Stimulated activated CD8-positive, alpha-beta memory T cell treated with anti-CD3 and anti-CD28 coated beads, Interleukin-4, amount 100 ng/mL, for 48 hours (primary cell): ENCODE results near the gene LMAN1.

Experiments
- DNase-seq: peaks from one replicate; pipeline ENCODE4 v3.0.0-alpha.2; 2020

Gene LMAN1

DNA sequence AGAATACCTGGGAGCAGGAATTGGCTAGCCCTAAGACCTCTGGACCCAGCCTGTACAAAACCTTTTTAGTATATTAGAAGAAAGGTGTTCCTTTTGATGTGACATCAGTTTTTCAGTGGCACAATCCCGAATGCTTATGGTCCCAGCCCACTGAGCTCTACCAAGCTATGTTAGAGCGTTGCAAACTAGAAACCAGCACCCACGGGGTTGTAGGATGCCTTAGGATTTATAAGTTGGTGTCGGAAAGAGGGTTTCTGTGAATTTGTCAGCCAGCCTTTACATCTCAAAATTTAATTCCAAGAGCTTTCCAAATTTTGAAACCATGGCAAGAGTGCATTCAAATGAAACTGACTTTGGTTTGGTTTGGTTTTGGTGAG, 499 bp upstream of the LMAN1 start:
- no peak for DNase-seq

DNA sequence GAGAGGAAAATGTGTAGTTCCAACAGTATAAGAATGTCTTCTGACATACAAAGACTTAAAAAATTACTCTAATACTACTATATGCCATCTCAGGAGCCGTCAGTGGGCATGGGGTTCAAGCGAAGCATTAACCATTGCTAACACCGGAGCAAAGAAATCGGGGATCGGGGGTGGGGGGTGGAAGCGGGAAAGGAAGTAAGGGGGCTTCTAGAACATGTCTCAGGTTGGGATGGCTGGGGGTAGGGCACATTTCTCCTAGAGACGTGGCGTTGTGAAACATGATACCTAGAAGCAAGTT, 702 bp downstream of the LMAN1 start:
- no peak for DNase-seq

DNA sequence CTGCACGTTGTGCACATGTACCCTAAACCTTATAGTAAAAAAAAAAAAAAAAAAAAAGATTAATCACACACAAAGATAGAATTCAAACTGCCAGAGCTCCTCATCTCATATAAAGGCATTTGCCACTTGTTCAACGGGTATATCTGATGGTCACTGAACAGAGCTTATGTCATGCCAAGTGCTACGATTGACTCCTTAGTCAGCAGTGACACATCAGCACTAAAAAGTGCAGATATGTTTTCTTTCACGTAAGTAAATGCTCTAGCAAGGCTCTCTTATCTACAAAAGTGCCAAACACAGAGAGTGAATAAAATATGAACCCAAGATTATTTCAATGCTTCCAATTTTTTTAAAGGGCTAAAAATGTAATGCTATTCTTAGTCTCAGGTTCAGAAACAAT, 1.1 kb downstream of the LMAN1 start:
- no peak for DNase-seq

DNA sequence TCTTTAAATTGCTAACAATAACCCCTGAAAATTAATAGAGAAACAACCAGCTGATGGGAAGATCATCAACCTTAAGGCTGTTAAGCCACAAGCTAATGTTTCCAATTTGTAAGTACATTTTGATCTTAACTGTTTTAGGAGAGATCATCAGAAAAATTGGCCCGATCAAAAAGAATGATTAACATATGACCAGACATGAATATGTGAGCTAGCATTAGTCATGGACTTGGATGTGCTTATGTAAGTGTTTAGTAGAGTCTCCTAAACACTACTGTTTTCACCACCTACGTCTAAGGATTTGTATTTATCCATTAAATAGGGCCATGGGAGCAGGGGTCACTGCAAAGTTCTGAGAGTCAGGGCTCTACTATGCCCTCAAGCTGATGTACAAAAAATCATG, 4.3 kb downstream of the LMAN1 start:
- no peak for DNase-seq

DNA sequence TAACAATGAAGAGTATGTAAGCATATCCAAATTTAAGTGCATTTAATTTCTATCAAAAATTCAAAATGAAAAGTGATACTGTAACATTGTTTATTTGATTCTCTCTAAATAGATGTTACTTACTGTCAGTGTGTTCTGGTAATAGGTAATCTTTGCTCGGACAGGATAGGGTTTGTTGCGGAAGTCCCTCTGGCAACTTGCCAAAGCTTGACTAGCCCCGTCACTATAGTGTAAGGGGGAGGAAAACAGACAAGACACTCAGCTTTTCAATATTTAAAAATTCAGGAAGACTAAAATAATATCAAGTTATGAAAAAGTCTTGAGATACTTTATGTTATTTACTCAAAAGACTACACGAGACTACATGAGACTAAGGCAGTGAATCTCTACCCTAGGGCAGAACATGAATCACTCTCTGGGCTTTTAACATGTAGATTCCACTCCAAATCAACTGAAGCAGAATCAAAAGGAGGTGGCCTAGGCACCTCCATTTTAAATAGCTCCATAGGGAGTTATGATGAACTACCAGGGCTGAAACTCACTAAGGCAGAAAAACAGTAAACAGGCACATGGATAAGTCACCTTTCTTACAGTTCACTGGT, 5.9 kb downstream of the LMAN1 start:
- DNase-seq: no peak

DNA sequence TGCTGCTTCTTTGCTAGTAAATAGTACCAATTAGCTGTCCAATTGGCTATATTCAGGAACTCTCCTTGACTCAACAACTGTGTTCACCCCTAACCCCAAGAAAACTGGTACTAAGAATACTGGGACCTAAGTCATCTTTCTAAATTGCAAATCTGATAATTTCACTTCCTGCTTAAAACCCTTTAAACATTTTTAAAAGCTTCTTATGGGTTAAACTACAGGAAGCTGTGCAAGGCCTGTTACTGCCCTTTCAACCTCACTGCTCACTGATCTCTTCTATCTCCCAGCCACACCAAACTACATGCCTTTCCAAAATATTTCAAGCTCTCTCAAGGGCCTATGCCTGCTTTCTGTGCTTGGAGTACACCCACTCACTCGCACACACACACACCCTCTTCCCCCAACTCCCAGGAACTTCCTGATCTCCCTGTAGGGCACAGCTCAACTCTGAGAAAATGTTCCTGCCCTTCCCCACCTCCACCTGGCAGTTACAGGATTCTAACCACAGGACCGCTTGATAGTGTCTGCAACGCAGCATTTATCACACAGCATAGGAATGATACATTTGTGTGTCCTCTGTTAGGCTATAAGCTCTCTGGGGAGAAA, 6.7 kb downstream of the LMAN1 start:
- no peak for DNase-seq

DNA sequence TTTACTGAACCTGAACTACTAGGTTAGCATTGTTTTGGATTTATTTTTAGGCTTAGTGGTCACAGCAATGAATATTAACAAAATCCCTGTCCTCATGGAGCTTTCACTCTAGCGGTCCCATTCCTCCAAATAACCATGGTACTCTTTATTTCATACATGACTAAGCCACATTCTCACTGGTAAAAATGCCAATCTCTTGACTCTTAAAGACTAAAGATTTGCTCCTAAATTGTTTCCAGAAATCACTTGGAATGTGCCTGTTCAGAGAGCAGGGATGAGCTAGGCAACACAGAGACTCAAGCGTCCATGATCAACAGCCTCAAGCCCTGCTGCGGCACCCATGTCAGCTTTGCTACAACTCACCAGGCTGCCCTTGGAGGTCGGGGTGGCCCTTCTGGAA, 13.5 kb downstream of the LMAN1 start:
- DNase-seq: no peak

DNA sequence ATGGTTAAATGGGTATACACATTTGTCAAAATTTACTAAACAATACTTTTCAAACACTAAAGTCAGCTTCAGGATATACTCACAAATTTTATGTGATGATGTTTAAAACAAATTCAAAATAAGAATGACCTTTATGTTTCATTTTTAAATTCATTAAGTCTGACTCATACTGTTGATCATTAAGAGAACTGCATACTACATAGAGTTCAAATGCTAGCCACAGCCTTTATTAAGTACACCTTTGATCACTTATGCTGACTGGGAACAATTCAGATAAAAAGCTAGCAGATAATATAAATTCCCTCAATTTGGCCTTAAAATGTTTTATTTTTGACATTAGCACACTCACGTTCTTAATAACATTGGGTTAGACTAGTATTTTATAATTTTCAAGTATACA, 14.1 kb downstream of the LMAN1 start:
- no peak for DNase-seq

DNA sequence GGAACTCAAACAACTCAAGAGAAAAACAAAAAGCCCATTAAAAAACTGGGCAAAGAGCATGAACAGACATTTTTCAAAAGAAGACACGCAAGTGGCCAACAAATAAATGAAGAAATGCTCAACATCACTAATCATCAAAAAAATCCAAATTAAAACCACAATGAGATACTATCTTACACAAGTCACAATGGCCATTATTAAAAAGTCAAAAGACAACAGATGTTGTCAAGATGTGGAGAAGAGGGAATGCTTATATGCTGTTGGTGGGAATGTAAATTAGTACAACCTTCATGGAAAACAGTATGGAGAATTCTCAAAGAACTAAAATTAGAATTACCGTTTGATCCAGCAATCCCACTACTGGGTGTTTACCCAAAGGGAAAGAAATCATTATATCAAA, 15.1 kb downstream of the LMAN1 start:
- DNase-seq: no peak

DNA sequence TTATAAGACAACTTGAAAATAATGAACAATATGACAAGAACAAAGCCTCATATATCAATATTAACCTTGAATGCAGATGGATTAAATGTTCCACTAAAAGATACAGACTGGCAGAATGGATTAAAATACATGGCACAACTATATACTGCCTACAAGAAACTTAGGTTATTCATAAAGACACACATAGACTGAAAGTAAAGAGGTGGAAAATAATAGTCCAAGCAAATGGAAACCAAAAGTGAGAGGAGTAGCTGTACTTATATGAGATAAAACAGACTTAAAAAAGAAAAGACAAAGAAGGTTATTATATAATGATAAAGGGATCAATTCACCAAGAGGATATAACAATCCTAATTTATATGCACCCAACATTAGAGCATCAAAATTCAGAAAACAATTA, 18.2 kb downstream of the LMAN1 start:
- DNase-seq: no peak

DNA sequence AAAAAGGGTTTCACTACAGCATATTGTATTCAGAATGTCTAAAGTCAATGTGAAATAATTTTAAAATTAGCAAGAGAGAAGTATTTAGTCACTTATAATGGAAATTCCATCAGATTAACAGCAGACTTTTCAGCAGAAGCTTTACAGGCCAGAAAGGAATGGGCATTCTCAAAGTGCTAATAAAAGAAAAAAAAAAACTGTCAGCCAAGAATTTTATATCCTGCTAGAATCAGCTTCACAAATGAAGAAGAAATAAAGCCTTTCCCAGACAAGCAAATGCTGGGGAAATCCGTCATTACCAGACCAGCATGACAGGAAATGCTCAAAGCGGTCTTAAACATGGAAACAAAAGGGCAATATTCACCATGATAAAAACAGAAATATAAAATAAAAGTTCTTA, 18.8 kb downstream of the LMAN1 start:
- no peak for DNase-seq

DNA sequence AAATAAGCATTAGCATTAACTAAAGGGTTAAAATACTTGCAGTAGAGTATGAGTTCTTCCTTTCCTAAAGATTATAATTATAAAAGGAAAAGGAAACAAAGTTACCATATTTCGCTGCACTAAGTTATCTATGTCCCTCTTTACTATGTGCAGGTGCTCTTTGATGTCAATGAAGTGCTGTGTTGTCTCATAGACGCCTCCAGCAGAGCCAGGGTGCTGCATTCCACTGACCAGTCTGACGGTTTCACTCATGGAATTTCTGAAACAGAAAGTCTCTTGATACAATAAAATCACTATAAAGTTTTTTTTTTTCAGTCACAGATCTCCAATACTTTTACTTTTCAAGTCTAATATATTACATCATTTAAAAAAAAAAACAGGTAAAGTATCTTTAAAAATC, 26.1 kb downstream of the LMAN1 start:
- DNase-seq: no peak

DNA sequence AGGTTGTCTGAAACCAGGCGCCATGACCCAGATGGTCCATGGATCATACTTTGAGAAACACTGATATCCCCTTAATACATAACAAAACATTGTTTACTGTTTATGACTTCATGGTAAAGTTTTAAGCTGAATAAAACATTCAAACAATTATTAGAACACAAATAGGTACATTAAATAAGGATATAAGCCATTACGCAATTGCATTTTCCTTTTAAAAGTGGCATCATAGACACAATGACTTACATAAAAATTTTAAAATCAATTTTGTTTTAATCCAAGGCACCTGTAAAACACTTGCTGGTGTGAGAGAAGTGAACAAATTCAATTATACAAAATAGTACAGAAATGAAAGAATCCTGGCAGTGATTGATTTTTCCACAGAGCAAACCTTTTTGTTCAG, 30.4 kb downstream of the LMAN1 start:
- DNase-seq: no peak

DNA sequence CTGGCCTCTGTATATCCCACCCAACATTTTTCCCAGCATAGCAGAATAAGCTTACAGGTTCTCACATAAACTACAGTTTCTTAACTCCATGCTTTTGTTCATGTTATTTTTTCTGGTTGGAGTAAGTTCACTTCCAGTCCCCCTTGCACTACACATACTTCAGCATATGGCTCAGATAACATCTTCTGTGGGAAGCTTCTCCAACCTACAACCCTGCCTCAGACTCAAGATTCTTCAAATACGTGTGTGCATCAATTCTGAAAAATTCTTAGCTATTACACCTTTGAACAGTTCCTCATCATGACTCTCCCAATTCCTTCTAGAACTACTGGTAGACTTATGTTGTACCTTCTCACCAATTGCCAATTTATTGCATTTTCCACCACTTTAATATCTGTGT, 33.1 kb downstream of the LMAN1 start:
- no peak for DNase-seq

DNA sequence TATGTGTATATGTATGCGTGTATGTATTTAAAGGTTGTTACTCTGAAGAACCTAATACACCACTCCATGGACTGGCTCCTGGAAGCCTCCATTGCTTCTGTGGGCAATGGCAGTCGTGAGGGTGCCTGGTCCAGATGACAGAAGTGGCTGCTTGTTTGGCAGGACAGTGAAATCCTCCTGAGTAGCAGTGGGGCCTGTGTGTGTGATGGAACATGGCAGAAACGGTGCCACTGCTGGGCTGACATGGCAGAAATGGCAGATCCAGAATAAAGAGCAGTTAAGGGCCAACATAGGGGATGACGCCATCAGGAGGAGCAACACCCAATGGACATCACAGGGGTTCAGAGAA, 34.5 kb downstream of the LMAN1 start:
- DNase-seq: no peak

DNA sequence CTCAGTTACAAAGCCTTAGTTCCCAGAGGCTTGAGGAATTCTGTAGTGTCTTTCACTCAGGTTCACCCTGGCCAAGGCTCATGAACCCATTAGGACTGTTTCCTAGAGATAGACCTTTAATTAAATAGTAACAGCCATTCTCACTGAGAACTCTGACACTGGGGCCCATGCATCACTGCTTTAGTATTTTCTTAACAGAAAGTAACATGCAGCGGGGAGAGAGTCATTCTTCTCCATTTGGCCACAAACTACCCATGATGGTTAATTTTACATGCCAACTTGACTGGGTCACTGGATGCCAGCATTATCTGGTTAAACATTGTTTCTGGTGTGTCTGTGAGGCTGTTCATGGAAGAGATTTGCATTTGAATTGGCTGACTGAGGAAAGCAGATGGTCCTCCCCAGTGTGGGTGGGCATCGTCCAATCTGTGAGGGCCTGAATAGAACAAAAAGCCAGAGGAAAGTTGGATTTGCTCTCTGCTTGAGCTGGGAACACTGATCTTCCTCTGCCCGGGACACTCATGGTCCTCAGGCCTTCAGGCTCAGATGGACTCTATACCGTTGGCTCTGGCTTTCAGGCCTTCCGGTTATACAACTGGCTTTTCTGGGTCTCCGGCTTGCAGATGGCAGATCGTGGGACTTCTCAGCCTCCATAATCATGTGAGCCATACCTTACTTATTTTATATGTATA, 35.0 kb downstream of the LMAN1 start:
- no peak for DNase-seq

DNA sequence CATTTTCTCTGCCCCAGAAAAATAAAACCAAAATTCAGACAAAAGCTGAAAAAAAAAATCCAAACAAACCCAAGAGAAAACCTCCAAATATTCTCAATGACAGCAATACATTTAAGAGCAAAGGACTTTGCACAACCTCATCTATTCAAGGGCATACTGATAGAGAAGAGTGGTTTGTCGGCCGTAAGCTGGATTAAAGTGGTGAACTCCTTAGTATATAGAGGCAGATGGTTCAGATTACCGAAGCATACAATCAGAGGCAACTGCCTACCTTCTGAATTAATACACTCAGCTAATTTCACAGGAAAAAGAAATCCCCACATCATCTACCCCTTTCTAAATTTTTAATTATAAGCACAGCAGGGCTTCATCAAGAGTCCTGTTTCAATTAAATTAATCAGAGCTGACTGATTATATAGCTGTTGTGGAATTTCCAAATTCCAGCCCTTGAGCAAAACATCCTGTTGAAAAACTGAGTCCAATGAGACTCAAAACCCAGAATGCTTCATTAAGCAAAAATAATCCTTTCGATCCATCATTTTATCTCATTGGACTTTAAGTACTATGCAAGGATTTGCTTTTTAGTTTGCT, 40.5 kb downstream of the LMAN1 start, which contains the start of gene CPLX4:
TSS of gene CPLX4 (minus strand) at position 190 of the 591 bp plus-strand sequence. CDS start at position 3, 187 bp downstream.
- no peak for DNase-seq

DNA sequence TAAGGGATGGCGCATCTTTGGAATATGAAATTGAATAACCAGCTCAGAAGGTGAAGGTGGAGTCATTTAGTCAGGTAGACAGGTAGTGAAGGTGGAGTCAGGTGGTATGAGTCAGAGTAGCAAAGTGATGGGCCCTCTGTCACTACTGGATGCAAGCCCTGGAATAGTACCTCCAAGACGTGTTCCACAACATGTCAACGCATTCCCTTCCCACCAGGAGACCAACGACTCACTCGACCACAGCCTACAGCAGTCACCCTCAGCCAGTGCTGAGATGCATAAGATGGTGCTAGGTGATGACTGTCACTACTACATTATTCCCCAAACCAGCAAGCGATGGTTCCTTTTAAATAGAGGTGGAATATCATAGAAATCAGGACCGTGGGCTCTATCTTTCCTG, 47.4 kb downstream of the LMAN1 start:
- DNase-seq: no peak

DNA sequence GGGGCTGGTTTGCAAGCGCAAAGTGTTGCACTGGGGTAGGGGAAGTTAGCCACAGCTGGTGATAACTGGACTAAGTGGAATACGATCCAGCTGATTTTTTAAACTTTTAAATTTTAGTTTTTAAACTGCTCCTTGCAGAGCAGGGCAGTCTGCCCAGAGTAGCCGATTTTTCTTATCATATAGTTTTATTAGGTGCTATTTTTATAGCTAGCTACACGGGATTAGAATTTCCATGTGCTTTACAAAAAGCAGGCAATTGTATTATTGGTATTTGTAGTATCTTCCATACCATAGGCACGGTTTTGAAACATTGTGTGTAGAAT, 50.2 kb downstream of the LMAN1 start:
- DNase-seq: no peak

DNA sequence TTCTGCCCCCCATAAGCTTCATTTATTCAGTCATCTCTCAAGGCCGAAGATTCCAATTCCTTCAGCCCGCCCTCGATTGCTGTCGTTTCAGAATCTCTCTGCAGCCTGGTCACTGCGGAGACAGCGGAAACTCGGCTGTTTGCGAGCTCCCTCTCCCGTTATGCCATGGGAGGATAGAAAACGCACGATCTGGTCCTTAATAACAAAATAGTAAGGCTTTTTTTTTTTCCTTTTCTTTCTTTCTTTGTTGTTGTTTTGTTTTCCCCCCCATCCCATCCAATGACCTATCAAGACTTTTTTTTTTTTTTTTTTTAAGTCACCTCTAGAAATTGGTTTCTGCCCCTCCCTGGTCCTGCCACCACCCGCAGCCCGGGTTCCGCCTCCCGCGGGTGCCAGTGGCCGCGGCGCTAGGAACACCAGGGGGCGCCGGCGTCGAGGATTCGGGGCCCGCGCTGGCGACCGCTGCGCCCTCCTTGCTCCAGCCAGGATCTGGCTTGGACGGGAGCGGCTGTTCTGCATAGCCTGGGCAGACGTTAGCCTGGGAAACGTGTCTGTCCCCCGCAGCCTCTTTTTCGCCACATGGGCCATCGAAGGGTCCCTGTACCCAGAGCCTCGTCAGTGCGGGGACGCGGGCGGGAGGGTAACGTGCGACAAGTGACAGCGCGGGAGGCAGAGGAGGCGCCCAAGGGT, 50.7 kb downstream of the LMAN1 start:
- peak; percentile 83 for DNase-seq

DNA sequence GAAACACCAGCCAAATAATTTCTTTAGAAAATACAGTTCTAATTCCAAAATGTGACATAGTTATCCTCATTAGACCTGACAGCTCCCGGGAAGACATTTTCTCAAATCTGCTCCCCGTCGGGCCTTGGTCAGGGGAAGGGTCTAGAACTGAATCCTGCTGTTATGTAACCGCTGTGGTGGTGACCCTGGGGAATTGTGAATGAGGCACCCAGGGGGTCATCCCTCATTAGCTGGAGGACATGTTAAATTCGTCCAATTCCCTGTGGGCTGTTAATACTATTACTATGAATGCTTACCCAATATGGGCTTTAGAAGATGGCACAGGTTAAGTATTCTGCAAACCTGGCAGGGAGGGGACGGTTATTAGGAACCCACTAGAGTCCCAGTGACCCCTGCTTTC, 52.4 kb downstream of the LMAN1 start:
- no peak for DNase-seq

DNA sequence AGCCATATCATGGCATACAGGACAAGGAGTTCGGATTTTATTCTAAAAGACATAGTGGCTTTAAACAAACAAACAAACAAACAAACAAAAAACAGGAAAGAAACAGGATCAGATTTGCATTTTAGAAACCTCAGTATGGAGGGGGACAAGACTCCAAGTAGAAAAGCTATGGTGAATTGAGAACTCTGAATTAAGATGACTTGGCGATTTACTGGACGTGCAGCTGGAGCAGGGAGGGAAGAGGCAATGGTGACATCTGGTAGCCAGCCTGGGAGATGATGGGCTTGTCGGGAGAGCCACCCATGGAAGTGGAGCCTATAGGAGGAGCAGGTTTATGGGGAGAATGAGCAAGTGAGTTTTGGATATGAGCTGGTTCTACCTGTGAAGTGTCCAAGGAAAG, 53.8 kb downstream of the LMAN1 start:
- no peak for DNase-seq

DNA sequence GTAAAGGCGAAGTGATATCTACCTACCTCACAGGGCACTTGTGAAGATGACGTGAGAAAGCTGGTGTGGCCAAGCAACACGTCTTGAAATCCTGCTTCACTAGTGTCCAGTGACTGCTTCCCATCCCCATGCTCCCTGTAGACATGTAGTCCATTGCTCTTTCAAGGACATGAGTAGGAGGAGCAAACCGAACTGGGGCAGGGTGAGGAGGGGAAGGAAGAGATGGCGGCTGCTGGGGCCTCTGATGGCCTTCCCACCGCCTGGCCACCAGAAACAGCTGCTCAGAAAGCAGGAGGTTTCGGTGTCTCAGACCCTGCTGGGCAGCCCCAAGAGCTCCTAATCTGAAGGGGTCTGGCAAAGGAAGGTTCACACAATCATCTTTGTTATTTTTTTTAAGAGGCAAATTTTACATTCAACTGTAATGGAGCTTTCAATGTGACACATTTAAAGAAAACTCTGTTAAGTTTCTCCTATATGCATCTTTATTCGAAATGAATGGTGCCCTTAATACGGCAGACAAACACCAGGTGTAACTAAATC, 55.3 kb downstream of the LMAN1 start:
- DNase-seq: no peak

DNA sequence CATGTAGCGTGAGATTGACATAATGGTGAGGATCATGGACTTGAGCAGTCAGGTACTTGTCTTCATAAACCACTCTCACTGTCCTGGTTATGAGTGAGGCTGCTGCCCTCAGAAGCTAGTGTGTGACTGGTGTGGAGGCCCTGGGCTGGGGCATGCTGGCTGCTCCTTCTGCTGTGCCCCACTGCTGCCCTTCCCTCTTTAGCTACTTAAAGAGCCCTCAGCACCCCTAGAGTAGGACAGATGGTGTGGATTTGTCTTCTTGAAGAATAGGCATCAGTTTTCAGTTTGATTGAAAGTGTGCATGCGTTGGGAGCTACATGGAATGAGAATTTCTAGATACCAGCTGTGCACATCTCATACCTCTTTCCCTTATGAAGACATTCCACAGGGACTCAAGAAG, 56.1 kb downstream of the LMAN1 start:
- DNase-seq: no peak
